HT-29 (cell line): ENCODE measurements around the gene FGD6. TPM values are rescaled to one million over a fixed set of nuclear protein-coding genes. Genes with fewer than 3 reads are reported as not detected.

ENCODE experiments used
- DNase-seq: peaks from one replicate; pipeline ENCODE4 v3.0.0-alpha.2; 2015; ENCODE audit warnings: low spot score
- total RNA-seq: library from RNA; depleted of rRNA; stranded (reverse); fragments of >200 nt; shearing (Covaris generic); gene quantifications from 2 replicates; pipeline ENCODE4 v1.2.3, GENCODE V29; 2014

The FGD6 gene
- total RNA-seq, 1 experiment from 2014 or later, result 3.7 TPM

GRCh38 chr12:95088379-95088778, 128.9 kb downstream of the FGD6 start:
- DNase-seq, result no peak

- no peak for DNase-seq
Observed at GRCh38 chr12:95085612-95086011, 131.7 kb downstream of the FGD6 start.

- peak; percentile 48 for DNase-seq
Observed at GRCh38 chr12:95083938-95084337, 133.3 kb downstream of the FGD6 start.

- DNase-seq, result no peak
Observed at GRCh38 chr12:95083471-95083870, 133.8 kb downstream of the FGD6 start.

DNA sequence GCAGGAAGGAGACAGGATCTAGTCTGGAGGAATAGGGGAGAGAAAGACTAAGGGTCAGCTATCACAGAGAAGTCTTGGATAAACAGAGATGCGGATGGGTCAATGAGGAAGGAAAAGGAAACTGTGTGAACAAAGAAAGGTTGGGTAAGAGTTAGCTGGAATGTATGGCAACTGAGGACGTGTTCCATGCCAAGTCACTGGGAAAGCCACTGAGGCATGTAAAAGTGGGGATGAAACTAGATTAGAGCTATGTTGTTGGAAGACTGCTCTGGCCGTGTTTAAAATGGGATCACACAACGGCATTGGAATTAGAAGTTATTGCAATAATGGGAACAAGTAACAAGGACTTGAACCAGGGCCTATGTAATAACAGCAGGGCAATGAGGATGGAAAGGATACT, 139.9 kb downstream of the FGD6 start:
- DNase-seq, result no peak

DNA sequence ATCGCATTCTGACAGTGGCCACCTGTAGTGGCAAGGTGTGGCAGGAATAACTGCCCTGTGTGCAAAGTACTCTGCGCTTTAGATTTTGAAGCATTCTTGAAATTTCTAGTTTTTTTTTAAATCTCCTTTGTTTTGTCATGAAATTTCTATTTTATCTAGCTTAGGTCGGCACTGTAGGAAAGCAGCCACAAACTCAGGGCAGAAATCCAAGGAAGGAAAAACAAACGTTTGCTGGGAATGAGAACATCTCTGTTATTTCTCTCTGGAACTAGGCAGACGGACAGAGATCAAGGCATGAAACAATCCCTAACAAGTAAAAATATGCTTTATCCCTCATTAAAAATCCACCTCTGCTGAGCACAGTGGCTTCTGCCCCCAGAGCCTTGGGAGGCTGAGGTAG, 142.5 kb downstream of the FGD6 start:
- DNase-seq, result no peak

DNA sequence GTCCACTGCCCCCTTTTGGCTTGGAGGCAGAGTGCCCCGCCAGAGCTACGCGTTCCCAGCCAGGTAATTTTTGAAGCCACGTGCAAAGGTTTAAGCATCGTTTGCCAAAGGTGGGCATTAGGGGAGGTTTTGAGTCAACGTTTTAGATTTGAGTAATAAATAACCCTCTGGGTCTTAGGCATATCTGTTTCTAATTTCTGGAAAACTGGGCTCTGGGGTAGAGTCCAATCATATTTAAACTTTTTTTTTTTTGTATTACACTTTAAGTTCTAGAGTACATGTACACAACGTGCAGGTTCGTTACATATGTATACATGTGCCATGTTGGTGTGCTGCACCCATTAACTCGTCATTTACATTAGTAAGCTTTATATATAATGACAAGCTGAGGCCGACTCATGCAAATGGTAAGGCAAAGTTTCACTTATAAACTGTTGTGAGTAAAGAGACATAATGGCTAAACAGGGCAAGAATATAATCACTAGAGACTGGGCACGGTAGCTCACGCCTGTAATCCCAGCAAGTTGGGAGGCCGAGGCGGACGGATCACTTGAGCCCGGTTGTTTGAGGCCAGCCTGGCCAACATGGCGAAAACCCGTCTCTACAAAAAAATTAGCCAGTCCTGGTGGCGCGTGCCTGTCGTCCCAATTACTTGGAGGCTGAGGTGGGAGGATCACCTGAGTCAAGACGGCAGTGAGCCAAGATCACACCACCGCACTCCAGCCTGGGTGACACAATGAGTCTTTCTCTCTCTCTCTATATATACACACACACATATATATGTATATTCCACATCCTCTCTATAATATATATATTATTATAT, 143.4 kb downstream of the FGD6 start:
- no peak for DNase-seq

DNA sequence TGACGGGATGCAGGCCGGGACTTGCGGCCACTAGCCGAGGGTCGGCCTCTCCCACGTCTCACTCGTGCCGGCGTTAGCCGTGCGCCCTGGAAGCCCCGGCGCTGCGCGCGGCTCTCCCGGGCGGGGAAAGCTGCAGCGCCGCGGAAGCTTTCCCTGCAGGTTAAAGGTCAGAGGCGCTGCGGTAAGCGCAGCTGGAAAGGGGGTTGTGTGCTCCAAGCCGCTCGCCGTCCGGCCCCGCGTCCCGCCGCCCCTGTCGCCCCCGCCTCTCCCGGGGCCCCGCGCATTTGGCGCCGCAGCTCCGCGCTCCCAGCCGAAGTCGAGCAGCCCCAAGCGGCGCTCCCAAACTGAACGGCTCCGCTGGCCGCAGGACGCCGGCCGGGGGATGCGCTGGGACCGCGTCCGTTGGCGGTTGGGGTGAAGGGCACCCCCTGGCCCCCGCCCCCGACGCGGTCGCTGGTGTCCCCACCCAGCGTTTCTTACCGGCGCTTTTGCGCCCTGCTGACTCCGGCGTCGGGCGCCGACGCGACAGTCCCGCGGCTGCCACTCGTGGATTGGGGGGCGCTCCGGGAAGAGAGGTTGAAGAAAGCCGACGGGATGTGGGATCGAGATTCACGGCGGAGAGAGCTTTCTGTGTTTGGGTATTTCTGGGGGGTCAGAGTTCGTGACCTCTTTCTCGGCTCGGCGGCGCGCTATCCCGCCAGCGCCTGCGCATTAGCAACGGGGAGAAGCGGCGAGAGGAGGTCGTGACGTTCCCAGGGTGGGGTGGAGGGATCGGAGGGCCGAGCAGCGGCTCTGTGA, 144.2 kb downstream of the FGD6 start, which contains the start of gene NR2C1:
NR2C1 (minus strand) TSS at position 719 of the 798 bp plus-strand sequence. CDS start 6,234 bp downstream, outside the sequence.
- peak; percentile 96 for DNase-seq

GRCh38 chr12:95070378-95070777, 146.9 kb downstream of the FGD6 start:
- DNase-seq, result no peak

- no peak for DNase-seq
Observed at GRCh38 chr12:95066091-95066855, 151.0 kb downstream of the FGD6 start.

DNA sequence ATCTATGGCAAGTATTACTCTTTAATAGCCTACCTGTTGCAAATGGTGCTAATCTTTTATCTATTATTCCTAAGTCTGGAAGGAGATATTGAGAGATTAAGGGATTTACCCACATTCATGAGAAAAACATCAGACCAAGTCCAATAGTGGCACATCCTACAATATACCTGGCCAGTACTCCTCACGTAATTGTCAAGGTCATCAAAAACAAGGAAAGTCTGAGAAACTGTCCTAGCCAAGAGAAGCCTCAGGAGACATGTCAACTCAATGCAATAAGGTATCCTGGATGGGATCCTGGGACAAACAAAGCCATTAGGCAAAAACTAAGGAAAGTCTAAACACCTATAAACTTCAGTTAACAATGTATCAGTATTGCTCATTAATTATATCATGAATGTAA, 156.3 kb downstream of the FGD6 start:
- no peak for DNase-seq

DNA sequence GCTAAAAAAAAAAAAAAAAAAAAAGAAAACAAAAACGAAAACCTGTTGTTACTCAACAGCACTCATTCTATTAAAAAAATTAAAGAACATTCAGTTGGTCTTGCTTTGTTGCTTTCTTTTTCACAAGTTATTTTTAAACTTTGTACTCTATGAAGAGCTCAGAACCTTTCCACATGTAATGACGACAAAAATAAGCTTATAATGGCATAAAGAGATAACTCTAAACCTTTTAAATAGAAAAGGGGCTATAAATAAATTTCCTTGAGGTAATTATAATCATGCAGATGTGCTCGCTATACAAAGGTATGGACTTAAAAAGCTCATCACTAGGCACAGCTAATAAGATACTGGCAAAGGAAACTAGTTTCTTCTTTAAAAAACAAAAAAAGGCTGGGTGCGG, 157.3 kb downstream of the FGD6 start:
- DNase-seq, result no peak

DNA sequence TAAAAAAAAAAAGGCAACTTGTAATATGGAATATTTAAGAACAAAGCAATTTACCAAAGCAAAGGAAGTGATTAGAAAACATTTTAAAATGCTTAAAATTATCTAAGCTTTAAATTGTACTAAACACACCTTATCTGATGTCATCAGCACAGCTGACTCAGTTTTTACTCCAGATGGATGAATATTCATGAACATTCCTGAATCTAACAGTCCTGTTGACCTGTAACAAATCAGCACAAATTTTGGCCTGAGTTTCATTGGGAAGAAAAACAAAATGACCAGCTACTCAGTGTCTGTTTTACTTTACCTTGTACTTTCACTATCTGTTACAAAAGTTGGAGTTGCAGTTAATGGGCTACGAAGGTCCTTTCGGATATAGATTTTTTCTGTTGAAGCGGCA, 159.8 kb downstream of the FGD6 start:
- DNase-seq, result no peak

GRCh38 chr12:95055057-95055456, 162.2 kb downstream of the FGD6 start:
- no peak for DNase-seq

- no peak for DNase-seq
Observed at GRCh38 chr12:95054206-95054605, 163.1 kb downstream of the FGD6 start.

- DNase-seq, result no peak
Observed at GRCh38 chr12:95051241-95051640, 166.0 kb downstream of the FGD6 start.

DNA sequence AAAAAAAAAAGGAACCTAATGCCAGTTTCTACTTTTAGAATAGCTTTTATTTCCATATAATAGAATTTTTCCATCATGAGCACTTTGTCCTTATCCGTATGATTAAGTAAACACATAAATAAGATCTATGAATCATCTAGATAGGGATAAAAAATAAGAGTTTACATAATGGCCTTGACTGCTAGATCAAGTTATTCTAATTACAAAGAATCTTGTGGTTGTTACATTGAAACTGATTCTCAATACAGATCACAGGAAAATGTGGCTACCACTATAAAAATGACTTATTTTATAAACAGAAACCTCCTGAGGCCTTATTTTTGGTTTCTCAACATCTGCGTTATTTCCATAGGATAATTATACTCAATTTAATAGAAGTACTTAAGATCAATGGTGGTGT, 179.4 kb downstream of the FGD6 start:
- DNase-seq, result no peak

GRCh38 chr12:95034750-95035149, 182.5 kb downstream of the FGD6 start:
- DNase-seq, result no peak
